Mesothelial cell of epicardium (in vitro differentiated cells): ENCODE measurements around the gene CRTC3. TPM values are rescaled to one million over a fixed set of nuclear protein-coding genes. Genes with fewer than 3 reads are reported as not detected.

Source experiments
- DNase-seq, 2 experiments: peaks; one replicate each; pipeline ENCODE4 v3.0.0; 2021; ENCODE audit warnings: low spot score in 2 of 2; ENCODE audit not compliant: unreplicated experiment in 2 of 2
- H3K27ac Mint-ChIP-seq: 2 replicates; pipeline ENCODE4 v1.8.0; 2021; ENCODE audit warnings: mixed read lengths
- H3K27me3 Mint-ChIP-seq: 2 replicates; pipeline ENCODE4 v1.8.0; 2021; ENCODE audit warnings: low read depth, mixed read lengths
- H3K36me3 Mint-ChIP-seq: 2 replicates; pipeline ENCODE4 v1.8.0; 2021; ENCODE audit warnings: mixed read lengths
- H3K4me1 Mint-ChIP-seq: 2 replicates; pipeline ENCODE4 v1.8.0; 2021; ENCODE audit warnings: mixed read lengths
- H3K4me3 Mint-ChIP-seq: 2 replicates; pipeline ENCODE4 v1.8.0; 2021; ENCODE audit warnings: mild to moderate bottlenecking, moderate library complexity, mixed read lengths
- H3K9me3 Mint-ChIP-seq: 2 replicates; pipeline ENCODE4 v1.8.0; 2021; ENCODE audit warnings: mixed read lengths
- total RNA-seq: library from RNA; stranded (reverse); gene quantifications from 3 replicates; pipeline ENCODE4 v1.2.1, GENCODE V29; 2021
- TF ChIP-seq, protein P1 (sequence below): fragments of 200-600 bp; sonication (generic); IDR thresholded peaks from one replicate; pipeline ENCODE4 v1.5.0; 2021; ENCODE audit warnings: antibody characterized with exemption; ENCODE audit not compliant: unreplicated experiment

Gene CRTC3
- total RNA-seq, 1 donor from 2014 or later, result 56.6 TPM

GRCh38 chr15:90638201-90638691 is 108.5 kb downstream of the CRTC3 start:
- Mint-ChIP-seq H3K36me3 (peaks cover 54% of the 10 kb centered on the region), H3K4me3 (no peak overlapping the region), H3K27me3 (no peaks in the 10 kb centered on the region), H3K9me3 (peaks cover 3% of the 10 kb centered on the region), H3K4me1 (no peaks in the 10 kb centered on the region), H3K27ac (peak overlapping the region; percentile 3)
- TF ChIP-seq, protein P1, sequence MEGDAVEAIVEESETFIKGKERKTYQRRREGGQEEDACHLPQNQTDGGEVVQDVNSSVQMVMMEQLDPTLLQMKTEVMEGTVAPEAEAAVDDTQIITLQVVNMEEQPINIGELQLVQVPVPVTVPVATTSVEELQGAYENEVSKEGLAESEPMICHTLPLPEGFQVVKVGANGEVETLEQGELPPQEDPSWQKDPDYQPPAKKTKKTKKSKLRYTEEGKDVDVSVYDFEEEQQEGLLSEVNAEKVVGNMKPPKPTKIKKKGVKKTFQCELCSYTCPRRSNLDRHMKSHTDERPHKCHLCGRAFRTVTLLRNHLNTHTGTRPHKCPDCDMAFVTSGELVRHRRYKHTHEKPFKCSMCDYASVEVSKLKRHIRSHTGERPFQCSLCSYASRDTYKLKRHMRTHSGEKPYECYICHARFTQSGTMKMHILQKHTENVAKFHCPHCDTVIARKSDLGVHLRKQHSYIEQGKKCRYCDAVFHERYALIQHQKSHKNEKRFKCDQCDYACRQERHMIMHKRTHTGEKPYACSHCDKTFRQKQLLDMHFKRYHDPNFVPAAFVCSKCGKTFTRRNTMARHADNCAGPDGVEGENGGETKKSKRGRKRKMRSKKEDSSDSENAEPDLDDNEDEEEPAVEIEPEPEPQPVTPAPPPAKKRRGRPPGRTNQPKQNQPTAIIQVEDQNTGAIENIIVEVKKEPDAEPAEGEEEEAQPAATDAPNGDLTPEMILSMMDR, result no peak
- no peak for DNase-seq

DNA sequence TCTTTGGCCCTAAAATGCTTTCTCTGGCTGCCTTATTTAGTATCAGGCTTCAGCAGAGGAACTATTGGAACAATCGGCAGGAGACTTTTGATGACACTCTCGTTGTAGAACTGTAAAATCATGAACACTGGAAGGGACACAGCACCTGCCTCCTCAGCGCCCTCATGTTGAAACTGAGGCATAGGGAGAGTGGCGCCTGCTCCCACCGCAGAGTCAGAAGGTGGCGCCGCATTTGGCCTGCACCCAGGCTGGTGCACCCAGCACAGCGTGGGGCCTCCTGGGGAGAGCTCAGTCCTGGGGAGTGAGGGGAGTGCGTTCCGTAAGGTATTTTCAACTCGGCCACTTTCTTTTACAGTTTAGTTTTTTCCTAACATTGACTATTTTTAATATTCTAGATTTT is 109.2 kb downstream of the CRTC3 start:
- TF ChIP-seq, protein P1, result no peak
- H3K27ac Mint-ChIP-seq, result no peak overlapping the region
- H3K4me1 Mint-ChIP-seq, result no peaks in the 10 kb centered on the region
- peaks cover 53% of the 10 kb centered on the region for H3K36me3 Mint-ChIP-seq
- no peak for DNase-seq
- no peak overlapping the region for H3K4me3 Mint-ChIP-seq
- peaks cover 3% of the 10 kb centered on the region for H3K9me3 Mint-ChIP-seq
- no peaks in the 10 kb centered on the region for H3K27me3 Mint-ChIP-seq

DNA sequence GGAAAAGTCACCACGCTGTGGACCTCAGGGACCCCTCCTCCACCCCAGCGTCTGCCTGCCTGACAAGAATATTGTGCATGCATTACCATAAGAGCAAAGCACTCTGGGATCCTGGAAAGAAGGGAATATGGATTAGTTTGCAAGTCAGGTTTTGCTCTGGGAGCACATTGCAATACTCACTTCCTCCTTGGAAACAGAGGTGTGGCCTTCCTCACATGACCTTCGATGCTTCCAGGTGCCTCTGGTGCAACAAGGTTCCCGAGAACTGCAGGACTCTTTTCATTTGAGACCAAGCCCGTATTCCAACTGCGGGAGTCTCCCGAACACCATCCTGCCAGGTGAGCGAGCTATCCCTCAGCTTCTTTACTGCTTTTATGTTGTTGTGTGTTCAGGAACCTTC is 111.1 kb downstream of the CRTC3 start:
- DNase-seq, result no peak
- H3K27ac Mint-ChIP-seq, result no peak overlapping the region
- H3K27me3 Mint-ChIP-seq, result no peaks in the 10 kb centered on the region
- H3K9me3 Mint-ChIP-seq, result no peaks in the 10 kb centered on the region
- H3K36me3 Mint-ChIP-seq, result peaks cover 44% of the 10 kb centered on the region
- no peaks in the 10 kb centered on the region for H3K4me1 Mint-ChIP-seq
- no peak overlapping the region for H3K4me3 Mint-ChIP-seq
- TF ChIP-seq, protein P1, result no peak

GRCh38 chr15:90641581-90642463 is 112.1 kb downstream of the CRTC3 start:
- Mint-ChIP-seq H3K27ac (peak overlapping the region; percentile 21), H3K27me3 (no peaks in the 10 kb centered on the region), H3K9me3 (no peaks in the 10 kb centered on the region), H3K36me3 (peaks cover 42% of the 10 kb centered on the region), H3K4me1 (no peaks in the 10 kb centered on the region), H3K4me3 (no peak overlapping the region)
- TF ChIP-seq, protein P1, result no peak
- DNase-seq, result no peak

- Mint-ChIP-seq H3K27me3 (no peaks in the 10 kb centered on the region), H3K4me1 (no peaks in the 10 kb centered on the region), H3K9me3 (no peaks in the 10 kb centered on the region), H3K36me3 (peaks cover 42% of the 10 kb centered on the region), H3K27ac (no peak overlapping the region), H3K4me3 (no peak overlapping the region)
- DNase-seq, result no peak
- TF ChIP-seq, protein P1, result no peak
These were observed 113.0 kb downstream of the CRTC3 start for GRCh38 chr15:90642464-90643300.
